Natural killer cell (primary cell): ENCODE data around the gene IGFL4. TPM values are rescaled to one million over a fixed set of nuclear protein-coding genes. Genes with fewer than 3 reads are reported as not detected.

Experiments used
- ATAC-seq, 3 donors: fragments of 150-1000 bp in 2 of 3; fragments of 200-7000 bp in 1 of 3; cut with Tn5 transposase; 1 replicate in 1 of 3; 2 replicates in 2 of 3; pipeline ENCODE4 v1.10.0; 2021; ENCODE audit warnings: mild to moderate bottlenecking in 2 of 3, moderate library complexity in 2 of 3
- DNase-seq, 2 donors: peaks; one replicate each; pipeline versions ENCODE4 v3.0.0 to v3.0.0-alpha.2; 2013 to 2021; ENCODE audit warnings: mixed read lengths in 1 of 2
- H3K27ac ChIP-seq: one replicate; pipeline ENCODE4 v1.5.1; 2013; ENCODE audit warnings: mild to moderate bottlenecking, low read length
- H3K27me3 ChIP-seq: one replicate; pipeline ENCODE4 v1.6.1; 2013; ENCODE audit warnings: low read length; ENCODE audit not compliant: control insufficient read depth, insufficient read depth
- H3K36me3 ChIP-seq: one replicate; pipeline ENCODE4 v1.6.1; 2013; ENCODE audit warnings: low read length; ENCODE audit not compliant: control insufficient read depth, insufficient read depth
- H3K4me1 ChIP-seq: one replicate; pipeline ENCODE4 v1.6.1; 2013; ENCODE audit warnings: low read length; ENCODE audit not compliant: control insufficient read depth, insufficient read depth
- H3K4me3 ChIP-seq: one replicate; pipeline ENCODE4 v1.5.1; 2013; ENCODE audit warnings: low read length
- H3K9me3 ChIP-seq: one replicate; pipeline ENCODE4 v1.6.1; 2013; ENCODE audit warnings: low read length; ENCODE audit not compliant: control insufficient read depth, insufficient read depth
- H3K27ac Mint-ChIP-seq, 2 donors: one replicate each; pipeline ENCODE4 v1.8.0; 2022; ENCODE audit warnings: mild to moderate bottlenecking in 2 of 2, mixed read lengths in 2 of 2, moderate library complexity in 1 of 2
- H3K27me3 Mint-ChIP-seq, 2 donors: one replicate each; pipeline ENCODE4 v1.8.0; 2022; ENCODE audit warnings: low read depth in 2 of 2, mixed read lengths in 2 of 2
- H3K36me3 Mint-ChIP-seq: one replicate; pipeline ENCODE4 v1.8.0; 2022; ENCODE audit warnings: mixed read lengths
- H3K4me1 Mint-ChIP-seq, 2 donors: one replicate each; pipeline ENCODE4 v1.8.0; 2022; ENCODE audit warnings: mixed read lengths in 2 of 2
- H3K4me3 Mint-ChIP-seq: one replicate; pipeline ENCODE4 v1.8.0; 2022; ENCODE audit warnings: mild to moderate bottlenecking, moderate library complexity, mixed read lengths
- H3K9me3 Mint-ChIP-seq, 2 donors: one replicate each; pipeline ENCODE4 v1.8.0; 2022; ENCODE audit warnings: mixed read lengths in 2 of 2
- CTCF ChIP-seq: fragments of 200-600 bp; IDR thresholded peaks from one replicate; pipeline ENCODE4 v1.8.0; 2022; ENCODE audit warnings: antibody characterized with exemption
- WGBS: methylation state at CpG from one replicate; pipeline ENCODE4 v1.1.7; 2013; ENCODE audit warnings: missing lambda C conversion rate; ENCODE audit not compliant: insufficient coverage; 5-methylcytosine and 5-hydroxymethylcytosine counted together
- intact Hi-C: fragments of 100-400 bp; cut with micrococcal nuclease; formaldehyde crosslinking; loops from one replicate; pipeline ENCODE4 v1.14.2; 2022
- total RNA-seq, 4 donors: library from RNA; stranded (reverse); fragments of 120-200 nt in 1 of 4; gene quantifications; one replicate each; pipeline versions ENCODE4 v1.2.3 to v1.2.4, GENCODE V29; 2013 to 2022

IGFL4 gene
- total RNA-seq, 3 donors from 2014 or later (not counting 1 experiment from before 2014, with no cell fraction given), result not detected

GRCh38 chr19:46043519-46043918, 2.7 kb upstream of the IGFL4 start:
- H3K27ac ChIP-seq, result no peak overlapping the region
- 92% methylated on average over 1 of the region's 1 CpG for WGBS

GRCh38 chr19:46042252-46042883, 1.6 kb upstream of the IGFL4 start:
- Histone ChIP-seq H3K27ac (no peak overlapping the region), H3K36me3 (no peaks in the 10 kb centered on the region), H3K9me3 (no peaks in the 10 kb centered on the region), H3K4me1 (no peaks in the 10 kb centered on the region), H3K27me3 (peaks cover 16% of the 10 kb centered on the region), H3K4me3 (no peak overlapping the region)
- WGBS, result 80% methylated on average over 1 of the region's 5 CpGs
- no peak overlapping the region for H3K4me3 Mint-ChIP-seq
- TF ChIP-seq CTCF, result no peak
- H3K27ac Mint-ChIP-seq, result no peak overlapping the region
- H3K27me3 Mint-ChIP-seq, result peaks cover 40 to 62% of the 10 kb centered on the region in 2 donors
- DNase-seq (no peak), ATAC-seq (no peak)
- no peaks in the 10 kb centered on the region for H3K9me3 Mint-ChIP-seq
- intact Hi-C loops, result no loop called here
- H3K36me3 Mint-ChIP-seq, result no peaks in the 10 kb centered on the region
- no peaks in the 10 kb centered on the region for H3K4me1 Mint-ChIP-seq

More at GRCh38 chr19:46043519-46043918, 2.7 kb upstream of the IGFL4 start:
- Mint-ChIP-seq H3K27ac (no peak overlapping the region), H3K9me3 (no peaks in the 10 kb centered on the region), H3K4me1 (no peaks in the 10 kb centered on the region), H3K4me3 (no peak overlapping the region), H3K36me3 (no peaks in the 10 kb centered on the region), H3K27me3 (peaks cover 45 to 73% of the 10 kb centered on the region in 2 donors)
- Histone ChIP-seq H3K36me3 (no peaks in the 10 kb centered on the region), H3K4me3 (no peak overlapping the region), H3K9me3 (no peaks in the 10 kb centered on the region), H3K4me1 (no peaks in the 10 kb centered on the region), H3K27me3 (peaks cover 16% of the 10 kb centered on the region)
- ATAC-seq, result no peak
- no peak for TF ChIP-seq CTCF
- DNase-seq, result no peak
- intact Hi-C loops, result no loop called here

GRCh38 chr19:46040125-46040524, 677 bp downstream of the IGFL4 start:
- H3K4me3 ChIP-seq, result no peak overlapping the region
- no peak overlapping the region for H3K4me3 Mint-ChIP-seq
- no peak for TF ChIP-seq CTCF
- H3K36me3 ChIP-seq, result no peaks in the 10 kb centered on the region
- no peak overlapping the region for H3K27ac Mint-ChIP-seq
- no peaks in the 10 kb centered on the region for H3K36me3 Mint-ChIP-seq
- WGBS, result 93% methylated on average over 6 of the region's 6 CpGs
- H3K27ac ChIP-seq, result no peak overlapping the region
- H3K9me3 ChIP-seq, result no peaks in the 10 kb centered on the region
- no peaks in the 10 kb centered on the region for H3K9me3 Mint-ChIP-seq
- peaks cover 16% of the 10 kb centered on the region for H3K27me3 ChIP-seq
- H3K4me1 Mint-ChIP-seq, result no peaks in the 10 kb centered on the region
- DNase-seq (no peak), ATAC-seq (no peak)
- no peaks in the 10 kb centered on the region for H3K4me1 ChIP-seq
- H3K27me3 Mint-ChIP-seq, result peaks cover 31 to 50% of the 10 kb centered on the region in 2 donors
- intact Hi-C loops, result no loop called here

- no peaks in the 10 kb centered on the region for H3K4me1 Mint-ChIP-seq
- no peak overlapping the region for H3K4me3 Mint-ChIP-seq
- H3K27me3 Mint-ChIP-seq, result peaks cover 18 to 28% of the 10 kb centered on the region in 2 donors
- intact Hi-C loops, result no loop called here
- no peak for TF ChIP-seq CTCF
- Histone ChIP-seq H3K4me3 (no peak overlapping the region), H3K27me3 (peaks cover 5% of the 10 kb centered on the region), H3K4me1 (no peaks in the 10 kb centered on the region), H3K9me3 (no peaks in the 10 kb centered on the region), H3K36me3 (no peaks in the 10 kb centered on the region), H3K27ac (no peak overlapping the region)
- ATAC-seq (no peak), DNase-seq (no peak)
- H3K9me3 Mint-ChIP-seq, result no peaks in the 10 kb centered on the region
- WGBS, result 62% methylated on average over 3 of the region's 3 CpGs
- no peak overlapping the region for H3K27ac Mint-ChIP-seq
- no peaks in the 10 kb centered on the region for H3K36me3 Mint-ChIP-seq
These were observed 4.1 kb downstream of the IGFL4 start for GRCh38 chr19:46036744-46037128.
